ENCODE measurements around the gene RICTOR. TPM values are rescaled to one million over a fixed set of nuclear protein-coding genes. Genes with fewer than 3 reads are reported as not detected.

RICTOR gene
- total RNA-seq, 1 experiment from 2014 or later = 41.1 TPM

GRCh38 chr5:38978036-38978435 lies 96.2 kb downstream of the RICTOR start:
- H3K27ac Mint-ChIP-seq (ENCODE audit: unreplicated experiment) = no peak overlapping the region
- no peak for TF ChIP-seq CTCF (IDR thresholded peaks at IDR 0.05; ENCODE audit: unreplicated experiment)

GRCh38 chr5:38968665-38969064 lies 105.5 kb downstream of the RICTOR start:
- Mint-ChIP-seq H3K27me3 (ENCODE audit: unreplicated experiment) (no peaks in the 10 kb centered on the region), H3K9me3 (ENCODE audit: low read depth, unreplicated experiment) (no peaks in the 10 kb centered on the region), H3K4me3 (ENCODE audit: low read depth, unreplicated experiment) (no peak overlapping the region), H3K27ac (ENCODE audit: unreplicated experiment) (no peak overlapping the region), H3K4me1 (ENCODE audit: low read depth, unreplicated experiment) (no peaks in the 10 kb centered on the region), H3K36me3 (ENCODE audit: insufficient read depth, unreplicated experiment) (peaks cover 5% of the 10 kb centered on the region)
- no peak for TF ChIP-seq CTCF (IDR thresholded peaks at IDR 0.05; ENCODE audit: unreplicated experiment)
- CTCF ChIA-PET = no interaction called here
- no peak for DNase-seq
- no TSS peak for BruUV-seq (replicated peaks)
- intact Hi-C loops (cut with micrococcal nuclease; ENCODE audit: unreplicated experiment) = no loop called here

More at GRCh38 chr5:38978036-38978435, 96.2 kb downstream of the RICTOR start:
- BruUV-seq (replicated peaks) = no TSS peak
- Mint-ChIP-seq H3K4me3 (ENCODE audit: low read depth, unreplicated experiment) (no peak overlapping the region), H3K27me3 (ENCODE audit: unreplicated experiment) (no peaks in the 10 kb centered on the region), H3K36me3 (ENCODE audit: insufficient read depth, unreplicated experiment) (peaks cover 6% of the 10 kb centered on the region), H3K4me1 (ENCODE audit: low read depth, unreplicated experiment) (peaks cover 8% of the 10 kb centered on the region), H3K9me3 (ENCODE audit: low read depth, unreplicated experiment) (no peaks in the 10 kb centered on the region)
- intact Hi-C loops (cut with micrococcal nuclease; ENCODE audit: unreplicated experiment) = no loop called here
- DNase-seq = no peak
- CTCF ChIA-PET = interaction anchor here (0.7 kb wide), 1 partner anchor 1013 kb away, joined by 5 read pairs; no protein-coding TSS in a partner anchor

GRCh38 chr5:38961691-38962090 lies 112.5 kb downstream of the RICTOR start:
- no peaks in the 10 kb centered on the region for H3K4me1 Mint-ChIP-seq (ENCODE audit: low read depth, unreplicated experiment)
- intact Hi-C loops (cut with micrococcal nuclease; ENCODE audit: unreplicated experiment) = no loop called here
- peaks cover 22% of the 10 kb centered on the region for H3K36me3 Mint-ChIP-seq (ENCODE audit: insufficient read depth, unreplicated experiment)
- BruUV-seq (replicated peaks) = no TSS peak
- no peaks in the 10 kb centered on the region for H3K27me3 Mint-ChIP-seq (ENCODE audit: unreplicated experiment)
- CTCF ChIA-PET = no interaction called here
- no peak for DNase-seq
- no peaks in the 10 kb centered on the region for H3K9me3 Mint-ChIP-seq (ENCODE audit: low read depth, unreplicated experiment)
- no peak overlapping the region for H3K4me3 Mint-ChIP-seq (ENCODE audit: low read depth, unreplicated experiment)
- TF ChIP-seq CTCF (IDR thresholded peaks at IDR 0.05; ENCODE audit: unreplicated experiment) = no peak
- no peak overlapping the region for H3K27ac Mint-ChIP-seq (ENCODE audit: unreplicated experiment)

GRCh38 chr5:38953426-38954012 lies 120.7 kb downstream of the RICTOR start:
- H3K36me3 Mint-ChIP-seq (ENCODE audit: insufficient read depth, unreplicated experiment) = peaks cover 22% of the 10 kb centered on the region
- BruUV-seq (replicated peaks) = no TSS peak
- CTCF ChIA-PET = no interaction called here
- intact Hi-C loops (cut with micrococcal nuclease; ENCODE audit: unreplicated experiment) = no loop called here
- H3K9me3 Mint-ChIP-seq (ENCODE audit: low read depth, unreplicated experiment) = no peaks in the 10 kb centered on the region
- no peak overlapping the region for H3K4me3 Mint-ChIP-seq (ENCODE audit: low read depth, unreplicated experiment)
- no peak for TF ChIP-seq CTCF (IDR thresholded peaks at IDR 0.05; ENCODE audit: unreplicated experiment)
- DNase-seq = no peak
- H3K27ac Mint-ChIP-seq (ENCODE audit: unreplicated experiment) = no peak overlapping the region
- no peaks in the 10 kb centered on the region for H3K4me1 Mint-ChIP-seq (ENCODE audit: low read depth, unreplicated experiment)
- no peaks in the 10 kb centered on the region for H3K27me3 Mint-ChIP-seq (ENCODE audit: unreplicated experiment)
